Liver (tissue), 3 donors: ENCODE data around the gene SAMD4A.

Source experiments
- CTCF ChIP-seq: fragments of 150-350 bp; IDR thresholded peaks from 2 replicates; pipeline ENCODE4 v1.5.1; 2017; ENCODE audit warnings: improper control_type of control experiment, low read depth, low read length; ENCODE audit not compliant: missing input control
- JUND ChIP-seq, 2 donors: IDR thresholded peaks; 2 replicates each; pipeline ENCODE4 v1.6.1; 2016; ENCODE audit warnings: antibody characterized with exemption in 2 of 2
- donor health status: healthy.
- donor health status: healthy.

- TF ChIP-seq JUND (IDR thresholded peaks at IDR 0.05) (no peak), CTCF (no peak)
Measured at GRCh38 chr14:54659365-54659764, 92.4 kb downstream of the SAMD4A start.
